GM23338 (cell line): Measurements from ENCODE around the gene AFF3.

Experiments
- CREB1 ChIP-seq: fragments of 250-450 bp; sonication (Bioruptor Pico); IDR thresholded peaks from 2 replicates; pipeline ENCODE4 v1.5.0; 2020; ENCODE audit warnings: low read depth, mild to moderate bottlenecking, moderate library complexity
- CTCF ChIP-seq, 2 experiments: fragments of 200-600 bp in 1 of 2; sonication (generic) in 1 of 2; conservative IDR thresholded peaks; 2 replicates each; pipeline versions ENCODE4 v1.5.1 to v1.6.1; 2016 to 2017; ENCODE audit warnings: antibody characterized with exemption in 2 of 2, low read depth in 2 of 2, mild to moderate bottlenecking in 2 of 2, moderate library complexity in 1 of 2
- EZH2 ChIP-seq: fragments of 200-600 bp; sonication (generic); IDR thresholded peaks from one replicate; pipeline ENCODE4 v1.8.0; 2017; ENCODE audit warnings: antibody characterized with exemption, mild to moderate bottlenecking, low read depth; ENCODE audit not compliant: unreplicated experiment
- JUNB ChIP-seq: IDR thresholded peaks from one replicate; pipeline ENCODE4 v1.6.1; 2016; ENCODE audit warnings: antibody characterized with exemption; ENCODE audit not compliant: unreplicated experiment
- POLR2AphosphoS5 ChIP-seq: IDR thresholded peaks from 2 replicates; pipeline ENCODE4 v1.6.1; 2016; ENCODE audit warnings: antibody characterized with exemption, low read depth
- STAT1 ChIP-seq: IDR thresholded peaks from one replicate; pipeline ENCODE4 v1.6.1; 2016; ENCODE audit warnings: antibody characterized with exemption; ENCODE audit not compliant: unreplicated experiment

GRCh38 chr2:99607454-99607853 lies 534.9 kb downstream of the AFF3 start:
- TF ChIP-seq CTCF (conservative IDR thresholded peaks at IDR 0.05; ENCODE audit: low read depth in 2 of 2) (no peak), EZH2 (no peak), POLR2AphosphoS5 (no peak), CREB1 (CRISPR knock-in tag) (no peak), STAT1 (no peak), JUNB (no peak)
